ENCODE measurements around the gene B4GALNT2. TPM values are rescaled to one million over a fixed set of nuclear protein-coding genes. Genes with fewer than 3 reads are reported as not detected.

The B4GALNT2 gene
- total and polyA plus RNA-seq, 2 of the 13 experiments (the other 11 are each of a cell fraction or from before 2014, with no cell fraction given): not detected

DNA sequence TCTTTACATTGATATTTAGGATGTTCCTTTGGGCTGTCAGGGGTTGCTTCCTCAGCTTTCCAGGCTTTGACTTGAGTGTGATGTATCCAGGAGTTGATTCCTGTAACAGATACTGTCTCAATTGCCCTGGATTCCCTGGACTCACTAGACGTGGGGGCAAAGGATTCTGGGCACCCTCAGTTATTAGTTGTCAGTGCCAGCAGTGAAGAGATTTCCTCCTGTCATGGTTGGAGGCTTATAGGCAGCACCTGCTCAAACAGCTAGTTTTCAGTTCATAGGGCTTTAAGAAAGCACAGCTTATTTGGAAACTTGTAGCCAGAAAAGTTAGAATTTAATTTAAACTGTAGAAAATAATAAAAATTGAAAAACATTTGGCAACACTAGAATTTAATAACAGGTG lies 9.5 kb upstream of the B4GALNT2 start (continued):
- TF ChIP-seq, protein P1, sequence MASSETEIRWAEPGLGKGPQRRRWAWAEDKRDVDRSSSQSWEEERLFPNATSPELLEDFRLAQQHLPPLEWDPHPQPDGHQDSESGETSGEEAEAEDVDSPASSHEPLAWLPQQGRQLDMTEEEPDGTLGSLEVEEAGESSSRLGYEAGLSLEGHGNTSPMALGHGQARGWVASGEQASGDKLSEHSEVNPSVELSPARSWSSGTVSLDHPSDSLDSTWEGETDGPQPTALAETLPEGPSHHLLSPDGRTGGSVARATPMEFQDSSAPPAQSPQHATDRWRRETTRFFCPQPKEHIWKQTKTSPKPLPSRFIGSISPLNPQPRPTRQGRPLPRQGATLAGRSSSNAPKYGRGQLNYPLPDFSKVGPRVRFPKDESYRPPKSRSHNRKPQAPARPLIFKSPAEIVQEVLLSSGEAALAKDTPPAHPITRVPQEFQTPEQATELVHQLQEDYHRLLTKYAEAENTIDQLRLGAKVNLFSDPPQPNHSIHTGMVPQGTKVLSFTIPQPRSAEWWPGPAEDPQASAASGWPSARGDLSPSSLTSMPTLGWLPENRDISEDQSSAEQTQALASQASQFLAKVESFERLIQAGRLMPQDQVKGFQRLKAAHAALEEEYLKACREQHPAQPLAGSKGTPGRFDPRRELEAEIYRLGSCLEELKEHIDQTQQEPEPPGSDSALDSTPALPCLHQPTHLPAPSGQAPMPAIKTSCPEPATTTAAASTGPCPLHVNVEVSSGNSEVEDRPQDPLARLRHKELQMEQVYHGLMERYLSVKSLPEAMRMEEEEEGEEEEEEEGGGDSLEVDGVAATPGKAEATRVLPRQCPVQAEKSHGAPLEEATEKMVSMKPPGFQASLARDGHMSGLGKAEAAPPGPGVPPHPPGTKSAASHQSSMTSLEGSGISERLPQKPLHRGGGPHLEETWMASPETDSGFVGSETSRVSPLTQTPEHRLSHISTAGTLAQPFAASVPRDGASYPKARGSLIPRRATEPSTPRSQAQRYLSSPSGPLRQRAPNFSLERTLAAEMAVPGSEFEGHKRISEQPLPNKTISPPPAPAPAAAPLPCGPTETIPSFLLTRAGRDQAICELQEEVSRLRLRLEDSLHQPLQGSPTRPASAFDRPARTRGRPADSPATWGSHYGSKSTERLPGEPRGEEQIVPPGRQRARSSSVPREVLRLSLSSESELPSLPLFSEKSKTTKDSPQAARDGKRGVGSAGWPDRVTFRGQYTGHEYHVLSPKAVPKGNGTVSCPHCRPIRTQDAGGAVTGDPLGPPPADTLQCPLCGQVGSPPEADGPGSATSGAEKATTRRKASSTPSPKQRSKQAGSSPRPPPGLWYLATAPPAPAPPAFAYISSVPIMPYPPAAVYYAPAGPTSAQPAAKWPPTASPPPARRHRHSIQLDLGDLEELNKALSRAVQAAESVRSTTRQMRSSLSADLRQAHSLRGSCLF (CRISPR knock-in tag; IDR thresholded peaks at IDR 0.05; ENCODE audit: borderline replicate concordance): no peak
- TF ChIP-seq ZNF230 (CRISPR knock-in tag; IDR thresholded peaks at IDR 0.05) (no peak), MXI1 (IDR thresholded peaks at IDR 0.05; ENCODE audit: borderline replicate concordance, low read depth, low read length) (no peak), ZNF713 (CRISPR knock-in tag; IDR thresholded peaks at IDR 0.05) (no peak), JDP2 (CRISPR knock-in tag; IDR thresholded peaks at IDR 0.05; ENCODE audit: borderline replicate concordance) (no peak)

DNA sequence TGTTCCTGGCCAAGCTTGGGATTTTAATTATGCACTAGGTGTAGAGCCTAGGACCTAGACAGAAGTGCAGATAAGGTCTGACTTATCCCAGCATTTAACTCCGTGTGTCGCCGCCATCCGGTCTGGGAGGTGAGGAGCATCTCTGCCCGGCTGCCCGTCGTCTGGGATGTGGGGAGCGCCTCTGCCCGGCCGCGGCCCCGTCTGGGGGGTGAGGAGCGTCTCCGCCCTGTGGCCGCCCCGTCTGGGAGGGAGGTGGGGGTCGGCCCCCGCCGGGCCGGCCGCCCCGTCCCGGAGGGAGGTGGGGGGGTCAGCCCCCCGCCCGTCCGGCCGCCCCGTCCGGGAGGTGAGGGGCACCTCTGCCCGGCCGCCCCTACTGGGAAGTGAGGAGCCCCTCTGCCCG lies 7.1 kb upstream of the B4GALNT2 start:
- ATAC-seq: no peak
- POLR2A ChIA-PET: no interaction called here
- in situ Hi-C loops (cut with HindIII; ENCODE audit: extremely low pct_ligation_motif_present, low pct_unique_long_range_greater_than_20kb) (no loop called here), intact Hi-C loops (cut with micrococcal nuclease; ENCODE audit: unreplicated experiment) (no loop called here)
- H4K20me1 ChIP-seq (ENCODE audit: insufficient read depth, low read length): no peaks in the 10 kb centered on the region
- no peak for FAIRE-seq
- no peak overlapping the region for H3K27ac ChIP-seq (ENCODE audit: extremely low read length, insufficient read depth, low read length)
- peaks cover 3 to 17% of the 10 kb centered on the region in 2 experiments; a peak in 4 of 5 replicates for H3K27me3 ChIP-seq (ENCODE audit: control insufficient read depth in 1 of 2, insufficient read depth in 2 of 2, low read length in 2 of 2)
- H3K36me3 ChIP-seq (replicated peaks in 1 of 2; ENCODE audit: control insufficient read depth in 1 of 2, insufficient read depth in 2 of 2, low read length in 2 of 2): no peaks in the 10 kb centered on the region
- no peak overlapping the region for H3K4me2 ChIP-seq (ENCODE audit: low read depth, low read length)
- no peaks in the 10 kb centered on the region for H3K79me2 ChIP-seq (ENCODE audit: insufficient read depth, low read length)
- DNase-seq (ENCODE audit: low spot score): no peak
- WGBS (ENCODE audit: low lambda C conversion rate): 92% methylated on average over 23 of the region's 32 CpGs
- H3K4me1 ChIP-seq (ENCODE audit: insufficient read depth, low read length): peaks cover 10% of the 10 kb centered on the region
- H3K9me3 ChIP-seq (ENCODE audit: low read length): peaks cover 16% of the 10 kb centered on the region
- H3K9ac ChIP-seq (ENCODE audit: insufficient read depth, low read depth, low read length): no peak overlapping the region
- CTCF ChIA-PET (ENCODE audit: low intra/inter-chr PET ratio, low total read pairs): no interaction called here
- no peak overlapping the region for H3K4me3 ChIP-seq (replicated peaks in 1 of 3; ENCODE audit: insufficient read depth in 1 of 3, low read depth in 2 of 3, low read length in 3 of 3)
- no TSS peak for BruUV-seq (replicated peaks)
- H2AFZ ChIP-seq (ENCODE audit: low read length): no peak overlapping the region
- TF ChIP-seq HOXA7 (CRISPR knock-in tag; IDR thresholded peaks at IDR 0.05) (no peak), CC2D1A (CRISPR knock-in tag; IDR thresholded peaks at IDR 0.05) (no peak), TCF7L2 (IDR thresholded peaks at IDR 0.05; ENCODE audit: low read depth, low read length) (no peak), POGZ (CRISPR knock-in tag; IDR thresholded peaks at IDR 0.05) (no peak), NPAS2 (CRISPR knock-in tag; IDR thresholded peaks at IDR 0.05; ENCODE audit: borderline replicate concordance) (no peak), NFRKB (IDR thresholded peaks at IDR 0.05) (no peak), KLF13 (CRISPR knock-in tag; IDR thresholded peaks at IDR 0.05) (no peak), HNRNPL (IDR thresholded peaks at IDR 0.05; ENCODE audit: low read depth, low read length) (no peak)
- TF ChIP-seq, protein P2, sequence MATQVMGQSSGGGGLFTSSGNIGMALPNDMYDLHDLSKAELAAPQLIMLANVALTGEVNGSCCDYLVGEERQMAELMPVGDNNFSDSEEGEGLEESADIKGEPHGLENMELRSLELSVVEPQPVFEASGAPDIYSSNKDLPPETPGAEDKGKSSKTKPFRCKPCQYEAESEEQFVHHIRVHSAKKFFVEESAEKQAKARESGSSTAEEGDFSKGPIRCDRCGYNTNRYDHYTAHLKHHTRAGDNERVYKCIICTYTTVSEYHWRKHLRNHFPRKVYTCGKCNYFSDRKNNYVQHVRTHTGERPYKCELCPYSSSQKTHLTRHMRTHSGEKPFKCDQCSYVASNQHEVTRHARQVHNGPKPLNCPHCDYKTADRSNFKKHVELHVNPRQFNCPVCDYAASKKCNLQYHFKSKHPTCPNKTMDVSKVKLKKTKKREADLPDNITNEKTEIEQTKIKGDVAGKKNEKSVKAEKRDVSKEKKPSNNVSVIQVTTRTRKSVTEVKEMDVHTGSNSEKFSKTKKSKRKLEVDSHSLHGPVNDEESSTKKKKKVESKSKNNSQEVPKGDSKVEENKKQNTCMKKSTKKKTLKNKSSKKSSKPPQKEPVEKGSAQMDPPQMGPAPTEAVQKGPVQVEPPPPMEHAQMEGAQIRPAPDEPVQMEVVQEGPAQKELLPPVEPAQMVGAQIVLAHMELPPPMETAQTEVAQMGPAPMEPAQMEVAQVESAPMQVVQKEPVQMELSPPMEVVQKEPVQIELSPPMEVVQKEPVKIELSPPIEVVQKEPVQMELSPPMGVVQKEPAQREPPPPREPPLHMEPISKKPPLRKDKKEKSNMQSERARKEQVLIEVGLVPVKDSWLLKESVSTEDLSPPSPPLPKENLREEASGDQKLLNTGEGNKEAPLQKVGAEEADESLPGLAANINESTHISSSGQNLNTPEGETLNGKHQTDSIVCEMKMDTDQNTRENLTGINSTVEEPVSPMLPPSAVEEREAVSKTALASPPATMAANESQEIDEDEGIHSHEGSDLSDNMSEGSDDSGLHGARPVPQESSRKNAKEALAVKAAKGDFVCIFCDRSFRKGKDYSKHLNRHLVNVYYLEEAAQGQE (IDR thresholded peaks at IDR 0.05; ENCODE audit: borderline replicate concordance in 1 of 2, low read depth in 1 of 2, low read length in 2 of 2): no peak
